ENCODE results near the gene CCDC141.

DNA sequence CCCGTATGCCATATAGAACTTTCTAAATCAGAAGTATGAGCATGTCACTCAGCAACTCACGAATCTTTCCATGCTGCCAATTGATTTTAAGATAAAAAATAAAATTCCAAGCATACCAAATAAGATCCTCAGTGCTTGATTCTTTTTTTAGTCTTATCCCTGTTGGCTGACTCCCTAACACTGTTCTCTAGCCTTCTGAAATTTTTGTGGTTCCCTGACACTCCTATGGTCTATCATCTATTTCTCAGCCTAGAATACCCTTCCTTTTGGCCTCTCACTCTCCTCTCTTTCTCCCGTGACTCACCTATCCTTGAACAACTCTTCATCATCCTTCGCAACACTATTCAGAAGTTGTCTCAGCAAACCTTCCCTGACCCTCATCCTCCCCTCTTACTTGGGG is 50.5 kb downstream of the CCDC141 start:
- TF ChIP-seq POLR2A (IDR thresholded peaks at IDR 0.05; ENCODE audit: low read length): no peak
- no peak for TF ChIP-seq GATA1 (IDR thresholded peaks at IDR 0.05; ENCODE audit: low read depth, low read length)

All from erythroblast (primary cell).